Adrenal gland (tissue), 5 donors: ENCODE data around the gene SMIM24.

ENCODE experiments used
- CTCF ChIP-seq, 6 experiments: fragments of 450-650 bp in 4 of 6; fragments of 200-600 bp in 2 of 6; sonication (generic) in 1 of 6; IDR thresholded peaks; 1 replicate in 5 of 6; 2 replicates in 1 of 6; pipeline versions ENCODE4 v1.5.1 to v1.8.0; 2016 to 2021; ENCODE audit warnings: antibody characterized with exemption in 6 of 6, mild to moderate bottlenecking in 2 of 6, moderate library complexity in 1 of 6
- POLR2A ChIP-seq, 2 donors: fragments of 450-650 bp; IDR thresholded peaks; one replicate each; pipeline ENCODE4 v1.6.1; 2017; ENCODE audit warnings: antibody characterized with exemption in 2 of 2, mild to moderate bottlenecking in 2 of 2, moderate library complexity in 1 of 2
- donor health status: DM: no; HTN: no; CAD: no.

- TF ChIP-seq CTCF (IDR thresholded peaks at IDR 0.05) = no peak
- no peak for TF ChIP-seq POLR2A (IDR thresholded peaks at IDR 0.05)
These were observed 53.9 kb downstream of the SMIM24 start for GRCh38 chr19:3426433-3426832.
